B cell (primary cell): Measurements from ENCODE around the gene AGRN. TPM values are rescaled to one million over a fixed set of nuclear protein-coding genes. Genes with fewer than 3 reads are reported as not detected.

Experiments
- ATAC-seq: fragments of 200-7000 bp; cut with Tn5 transposase; one replicate; pipeline ENCODE4 v1.10.0; 2021; ENCODE audit warnings: low read depth, mild to moderate bottlenecking, moderate number of reproducible peaks, moderate library complexity
- CTCF ChIA-PET: fragments of 350-600 bp; sonication (Branson Sonifier 250); formaldehyde crosslinking; loops from one replicate; lab custom pipeline; 2021; ENCODE audit warnings: antibody characterized with exemption, inconsistent platforms; lab: Charles Lee
- POLR2A ChIA-PET: fragments of 350-600 bp; sonication (Branson Sonifier 250); formaldehyde crosslinking; loops from one replicate; lab custom pipeline; 2021; ENCODE audit warnings: antibody characterized with exemption; lab: Charles Lee
- DNase-seq: peaks from one replicate; pipeline ENCODE4 v3.0.0; 2013
- H2AFZ ChIP-seq: 2 replicates; pipeline ENCODE4 v1.6.1; 2012; ENCODE audit warnings: mild to moderate bottlenecking, low read depth, low read length; ENCODE audit not compliant: insufficient read depth, poor library complexity, severe bottlenecking
- H3K27ac ChIP-seq, 2 donors: 1 replicate in 1 of 2; 2 replicates in 1 of 2; pipeline ENCODE4 v1.5.1; 2012 to 2013; ENCODE audit warnings: low read length in 2 of 2, mild to moderate bottlenecking in 2 of 2, moderate library complexity in 1 of 2
- H3K27me3 ChIP-seq, 4 experiments: fragments of 200-600 bp in 1 of 4; sonication (generic) in 1 of 4; replicated peaks in 1 of 4; 1 replicate in 2 of 4; 2 replicates in 2 of 4; pipeline versions ENCODE4 v1.6.1 to v1.7.0; 2013 to 2016; ENCODE audit warnings: low read length in 3 of 4, mild to moderate bottlenecking in 2 of 4, mixed read lengths in 1 of 4, moderate library complexity in 1 of 4; ENCODE audit not compliant: insufficient read depth in 4 of 4, control insufficient read depth in 3 of 4; ENCODE audit errors: control extremely low read depth in 1 of 4
- H3K36me3 ChIP-seq, 2 experiments: replicated peaks in 1 of 2; 1 replicate in 1 of 2; 2 replicates in 1 of 2; pipeline versions ENCODE4 v1.6.1 to v1.7.1; 2013; ENCODE audit warnings: low read length in 1 of 2; ENCODE audit not compliant: insufficient read depth in 2 of 2, control insufficient read depth in 1 of 2; ENCODE audit errors: control extremely low read depth in 1 of 2, extremely low read depth in 1 of 2
- H3K4me1 ChIP-seq, 2 donors: fragments of 200-600 bp in 1 of 2; sonication (generic) in 1 of 2; 1 replicate in 1 of 2; 2 replicates in 1 of 2; pipeline versions ENCODE4 v1.5.1 to v1.6.1; 2013 to 2017; ENCODE audit warnings: low read length in 2 of 2; ENCODE audit not compliant: control insufficient read depth in 2 of 2, insufficient read depth in 2 of 2
- H3K4me2 ChIP-seq: replicated peaks from 2 replicates; pipeline ENCODE3; 2012; ENCODE audit warnings: mild to moderate bottlenecking, low read depth, low read length; ENCODE audit not compliant: poor library complexity, severe bottlenecking
- H3K4me3 ChIP-seq, 5 experiments: fragments of 200-600 bp in 1 of 5; sonication (generic) in 1 of 5; 1 replicate in 3 of 5; 2 replicates in 2 of 5; pipeline versions ENCODE4 v1.5.1 to v1.7.0; 2011 to 2016; ENCODE audit warnings: low read length in 4 of 5, mild to moderate bottlenecking in 4 of 5, low read depth in 2 of 5, control low read depth in 1 of 5, moderate library complexity in 1 of 5; ENCODE audit not compliant: insufficient read depth in 1 of 5; ENCODE audit errors: control extremely low read depth in 1 of 5, extremely low read depth in 1 of 5
- H3K79me2 ChIP-seq: fragments of 200-600 bp; sonication (generic); one replicate; pipeline ENCODE4 v1.6.0; 2016; ENCODE audit warnings: low read length; ENCODE audit not compliant: control insufficient read depth, insufficient read depth
- H3K9ac ChIP-seq: fragments of 200-600 bp; sonication (generic); 2 replicates; pipeline ENCODE4 v1.6.1; 2017; ENCODE audit warnings: mild to moderate bottlenecking, low read length, moderate library complexity
- H3K9me3 ChIP-seq, 3 donors: one replicate each; pipeline versions ENCODE4 v1.6.1 to v1.7.1; 2013; ENCODE audit warnings: low read length in 2 of 3; ENCODE audit not compliant: control insufficient read depth in 2 of 3, insufficient read depth in 1 of 3; ENCODE audit errors: control extremely low read depth in 1 of 3
- H4K20me1 ChIP-seq: 2 replicates; pipeline ENCODE4 v1.6.0; 2012; ENCODE audit warnings: mild to moderate bottlenecking, low read length; ENCODE audit not compliant: insufficient read depth, control insufficient read depth, poor library complexity, severe bottlenecking
- H3K27ac Mint-ChIP-seq: one replicate; pipeline ENCODE4 v1.8.0; 2021; ENCODE audit warnings: mixed read lengths
- H3K27me3 Mint-ChIP-seq: one replicate; pipeline ENCODE4 v1.8.0; 2021; ENCODE audit warnings: mixed read lengths
- H3K4me1 Mint-ChIP-seq: one replicate; pipeline ENCODE4 v1.8.0; 2021; ENCODE audit warnings: mixed read lengths
- H3K4me3 Mint-ChIP-seq: one replicate; pipeline ENCODE4 v1.8.0; 2021; ENCODE audit warnings: mixed read lengths
- H3K9me3 Mint-ChIP-seq: one replicate; pipeline ENCODE4 v1.8.0; 2022; ENCODE audit warnings: mixed read lengths; ENCODE audit not compliant: insufficient read depth
- CTCF ChIP-seq: fragments of 200-600 bp; IDR thresholded peaks from one replicate; pipeline ENCODE4 v1.8.0; 2022; ENCODE audit warnings: antibody characterized with exemption, mild to moderate bottlenecking
- EZH2 ChIP-seq: IDR thresholded peaks from 2 replicates; pipeline ENCODE4 v1.6.1; 2012; ENCODE audit warnings: borderline replicate concordance, low read depth, mild to moderate bottlenecking, moderate library complexity, low read length; ENCODE audit not compliant: insufficient read depth, poor library complexity, severe bottlenecking
- WGBS: methylation state at CpG from one replicate; pipeline ENCODE4 v1.1.5; 2013; ENCODE audit warnings: missing lambda C conversion rate; ENCODE audit not compliant: insufficient coverage; 5-methylcytosine and 5-hydroxymethylcytosine counted together
- intact Hi-C: fragments of 100-400 bp; cut with micrococcal nuclease; formaldehyde crosslinking; loops from one replicate; pipeline ENCODE4 v1.10.0; 2022
- polyA plus RNA-seq: library from polyadenylated mRNA; depleted of rRNA; stranded (reverse); fragments of >200 nt; gene quantifications from 2 replicates; pipeline ENCODE4 v1.2.3, GENCODE V29; 2012
- total RNA-seq, 2 donors: library from RNA; stranded (reverse); fragments of 120-200 nt in 1 of 2; gene quantifications; 1 replicate in 1 of 2; 2 replicates in 1 of 2; pipeline versions ENCODE4 v1.2.3 to v1.2.4, GENCODE V29; 2013 to 2022

AGRN gene
- total and polyA plus RNA-seq, 2 donors (not counting 1 experiment from before 2014, with no cell fraction given), result 7.3 to 31.3 TPM

- no peak overlapping the region for H3K9ac ChIP-seq
- H3K36me3 ChIP-seq, result no peaks in the 10 kb centered on the region
- H3K9me3 ChIP-seq, result no peaks in the 10 kb centered on the region
- Mint-ChIP-seq H3K27me3 (no peaks in the 10 kb centered on the region), H3K4me3 (no peak overlapping the region), H3K27ac (no peak overlapping the region), H3K4me1 (peaks cover 5% of the 10 kb centered on the region), H3K9me3 (no peaks in the 10 kb centered on the region)
- intact Hi-C loops, result no loop called here
- no peaks in the 10 kb centered on the region for H3K27me3 ChIP-seq
- ChIA-PET POLR2A (no interaction called here), CTCF (interaction anchor here (0.8 kb wide), 1 partner anchor 32 kb away, joined by 3 read pairs; no protein-coding TSS in a partner anchor)
- ATAC-seq, result no peak
- no peaks in the 10 kb centered on the region for H3K79me2 ChIP-seq
- H2AFZ ChIP-seq, result no peak overlapping the region
- no peak overlapping the region for H3K27ac ChIP-seq
- TF ChIP-seq CTCF, result no peak
- TF ChIP-seq EZH2, result no peak
- H3K4me1 ChIP-seq, result peaks cover 0 to 7% of the 10 kb centered on the region in 2 donors
- no peak for DNase-seq
- no peak overlapping the region for H3K4me2 ChIP-seq
- 96% methylated on average over 45 of the region's 45 CpGs for WGBS
- H3K4me3 ChIP-seq, result no peak overlapping the region
- no peaks in the 10 kb centered on the region for H4K20me1 ChIP-seq
These were observed 70.8 kb downstream of the AGRN start for GRCh38 chr1:1090424-1091343.
